ENCODE measurements around the gene CTNNBIP1.
A peak's percentile ranks its signal among the peaks of the same experiment; 100 is the strongest.
"Not testable (repeated sequence)": the region's sequence is repeated elsewhere in the genome, so short reads cannot be mapped to it uniquely, and the experiment has no call there.

The CTNNBIP1 gene, protein sequence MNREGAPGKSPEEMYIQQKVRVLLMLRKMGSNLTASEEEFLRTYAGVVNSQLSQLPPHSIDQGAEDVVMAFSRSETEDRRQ

DNA sequence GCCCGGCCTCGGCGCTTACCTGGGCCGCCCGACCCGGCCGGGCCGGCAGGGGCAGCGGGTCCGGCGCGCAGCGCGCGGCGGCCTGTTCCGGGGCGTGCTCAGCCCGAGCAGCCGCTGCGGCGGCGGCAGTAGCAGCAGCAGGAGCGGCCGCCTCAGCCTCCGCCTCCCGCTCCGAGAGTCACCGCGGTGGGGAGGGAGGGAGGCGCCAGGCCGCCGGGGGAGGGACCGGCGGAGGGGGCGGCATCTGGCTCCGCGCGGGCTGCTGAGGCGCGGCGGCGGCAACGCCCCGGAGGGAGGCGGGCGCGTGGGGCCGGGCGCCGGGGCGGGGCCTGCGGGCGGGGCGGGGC is at the start of gene CTNNBIP1:
Gene CTNNBIP1, minus strand, starts transcription at position 194 of the 347 bp plus-strand sequence. CDS start 38,205 bp downstream, outside the sequence.
- DNase-seq = no peak

DNA sequence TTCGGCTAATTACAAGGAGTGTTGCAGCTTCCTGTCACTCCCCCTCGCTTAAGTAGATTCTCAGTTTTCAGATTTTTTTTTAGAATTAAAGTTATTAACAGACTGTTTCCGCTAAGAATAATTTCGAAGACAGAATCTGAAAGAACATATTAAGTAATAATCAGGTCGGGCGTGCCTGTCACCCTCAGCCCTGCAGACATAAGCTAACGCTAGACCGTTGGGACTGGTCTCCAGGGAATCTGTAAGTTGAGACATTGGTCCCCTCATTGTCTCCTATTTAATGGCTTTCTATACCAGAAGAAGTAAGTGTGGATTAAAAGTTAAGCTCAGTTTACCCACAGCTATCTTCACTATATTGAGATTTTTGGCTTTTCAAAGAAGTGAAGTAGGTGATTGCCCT is 47.7 kb upstream of the CTNNBIP1 start:
- peak; percentile 9 for DNase-seq

DNA sequence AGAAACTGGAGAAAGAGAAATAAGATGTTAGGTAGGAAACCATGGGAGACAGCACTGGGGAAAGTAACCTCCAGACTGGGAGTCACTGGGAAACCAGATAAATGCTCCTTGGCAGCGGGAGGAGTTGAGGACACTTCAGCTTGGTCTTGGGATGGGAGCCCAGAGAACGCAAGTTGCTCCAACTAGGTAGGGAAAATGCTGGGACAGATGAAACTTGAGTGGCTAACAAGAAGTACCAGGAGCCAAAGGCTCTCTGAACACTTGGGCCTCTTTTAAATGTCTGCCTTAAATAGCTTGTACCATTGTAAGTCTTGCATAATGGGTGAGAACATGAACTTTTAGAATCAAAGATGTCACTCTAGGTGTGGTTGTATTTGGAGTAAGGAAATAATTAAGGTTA is 36.2 kb upstream of the CTNNBIP1 start:
- no peak for DNase-seq

- peak; percentile 91 for DNase-seq
Observed at GRCh38 chr1:9942939-9943788, 33.1 kb upstream of the CTNNBIP1 start, which contains the start of the genes LZIC and NMNAT1. LZIC (minus strand) TSS chr1:9943391; CDS start chr1:9936619, 6,772 bp downstream. NMNAT1 (plus strand) TSS chr1:9943475; CDS start chr1:9972074, 28,599 bp downstream.

DNA sequence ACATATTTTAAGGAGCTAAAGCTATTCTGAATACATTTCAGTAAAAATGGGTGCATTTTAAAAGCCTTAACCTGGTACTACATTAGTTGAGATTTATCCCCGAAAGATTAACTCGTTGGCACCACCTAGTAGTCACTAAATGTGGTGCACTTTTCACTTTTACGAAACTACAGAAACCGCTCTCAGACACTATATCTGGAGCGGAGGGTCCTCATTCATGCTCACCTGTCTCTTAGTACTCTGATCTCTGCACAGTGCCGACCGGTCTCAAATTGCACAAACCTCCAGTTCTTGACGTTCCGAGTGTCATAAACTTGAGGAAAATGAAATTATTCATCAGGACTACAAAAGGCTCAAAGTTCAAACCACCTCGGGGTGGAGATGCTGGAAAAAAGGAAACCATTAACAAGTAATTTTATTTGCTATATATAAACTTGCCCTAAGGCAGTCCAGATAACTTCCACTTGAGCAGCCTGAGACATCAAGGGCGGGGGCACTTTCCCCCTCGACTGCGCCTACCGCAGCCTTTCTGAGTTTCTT is 32.4 kb upstream of the CTNNBIP1 start:
- DNase-seq = peak; percentile 54

DNA sequence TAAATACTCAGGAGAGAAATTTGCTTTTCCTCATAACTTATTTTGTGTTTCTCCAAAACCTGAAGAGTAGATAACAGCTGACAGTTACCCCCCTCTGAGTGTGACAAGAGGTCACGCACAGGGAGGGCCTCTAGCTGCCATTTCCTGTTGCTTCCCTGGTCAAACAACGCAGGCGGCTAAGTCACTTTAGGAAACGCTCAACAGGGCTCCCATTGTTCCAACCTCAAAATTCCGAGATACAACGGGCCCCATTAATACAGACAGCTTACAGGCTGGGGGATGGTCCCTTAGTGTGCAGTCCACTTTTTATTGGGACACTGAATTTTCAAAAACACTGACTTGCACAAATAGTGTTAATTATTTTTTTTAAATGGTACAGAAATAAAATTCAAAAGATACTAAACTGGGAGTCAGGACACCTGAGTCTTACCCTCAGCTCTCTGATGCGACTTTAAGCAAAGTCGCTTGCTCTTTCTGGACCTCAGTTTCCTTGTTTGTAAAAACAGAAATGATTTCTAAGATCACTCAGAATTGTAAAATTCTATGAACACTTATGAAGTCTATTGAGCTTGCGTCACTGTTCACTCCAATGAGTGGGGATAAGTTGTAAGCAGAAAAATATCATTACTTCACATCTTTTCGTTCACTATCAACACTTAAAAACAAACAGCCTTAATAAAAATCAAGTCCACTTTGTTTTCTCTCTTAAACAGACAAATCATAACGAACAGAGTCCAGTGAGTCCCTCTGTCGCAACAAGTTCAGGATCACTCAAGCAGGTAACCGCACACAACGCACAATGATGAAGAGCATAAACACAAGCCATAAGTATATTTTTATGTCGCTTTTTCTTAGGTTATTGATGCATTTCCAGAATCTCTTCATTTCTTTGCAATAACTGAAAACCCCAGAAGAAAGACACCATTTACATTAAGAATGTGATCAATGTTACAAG is 19.6 kb upstream of the CTNNBIP1 start:
- DNase-seq = no peak

DNA sequence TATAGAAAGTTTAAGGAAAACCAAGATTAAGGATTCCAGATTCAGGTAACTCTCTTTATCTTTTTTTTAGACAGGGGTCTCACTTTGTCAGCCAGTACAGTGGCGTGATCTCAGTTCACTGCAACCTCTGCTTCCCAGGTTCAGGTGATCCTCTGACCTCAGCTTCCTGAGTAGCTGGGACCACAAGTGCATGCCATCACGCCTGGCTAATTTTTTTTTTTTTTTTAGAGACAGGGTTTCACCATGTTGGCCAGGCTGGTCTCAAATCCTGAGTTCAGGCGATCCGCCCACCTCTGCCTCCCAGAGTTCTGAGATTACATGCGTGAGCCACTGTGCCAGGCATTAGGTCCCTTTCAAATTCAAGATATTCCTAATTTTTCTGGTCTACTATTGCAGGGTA is 17.2 kb upstream of the CTNNBIP1 start:
- no peak for DNase-seq

- no peak for DNase-seq
Observed at GRCh38 chr1:9922342-9922741, 12.3 kb upstream of the CTNNBIP1 start.

DNA sequence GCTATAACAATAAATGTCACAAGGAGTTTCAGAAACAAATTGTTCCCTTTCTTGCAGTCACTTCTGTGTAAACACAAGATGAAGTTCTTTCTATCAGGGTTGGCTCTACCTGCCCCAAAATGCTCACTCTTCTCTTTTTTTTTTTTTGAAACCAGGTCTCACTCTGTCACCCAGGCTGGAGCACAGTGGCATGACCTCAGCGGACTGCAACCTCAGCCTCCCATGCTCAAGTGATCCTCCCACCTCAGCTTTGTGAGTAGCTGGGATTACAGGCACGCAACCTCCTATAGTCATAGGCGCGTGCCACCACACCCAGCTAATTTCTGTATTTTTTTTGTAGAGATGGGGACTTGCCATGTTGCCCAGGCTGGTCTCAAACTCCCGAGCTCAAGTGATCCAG is 10.5 kb upstream of the CTNNBIP1 start:
- DNase-seq = no peak

- DNase-seq = no peak
Observed at GRCh38 chr1:9917901-9918300, 7.8 kb upstream of the CTNNBIP1 start.

- DNase-seq = not testable (repeated sequence)
Observed at GRCh38 chr1:9917495-9917894, 7.4 kb upstream of the CTNNBIP1 start.

DNA sequence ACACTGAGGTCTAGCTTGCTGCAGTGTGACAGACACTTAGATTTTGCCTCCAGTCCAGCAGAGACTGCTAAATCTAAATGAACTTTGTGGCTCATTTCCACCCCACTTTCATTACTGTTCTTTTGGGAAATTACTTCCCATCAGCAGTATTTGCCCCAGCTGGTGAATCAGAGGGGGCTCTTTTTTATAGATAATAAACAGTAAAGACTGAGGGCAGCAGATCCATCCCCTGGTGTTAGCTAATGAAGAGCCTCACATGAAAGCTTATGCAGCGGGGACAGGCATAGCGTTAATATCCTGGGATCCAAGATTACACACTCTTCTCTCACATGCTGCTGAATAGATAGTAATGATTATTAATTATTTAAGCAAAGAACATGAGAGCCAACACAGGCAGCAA is 6.4 kb upstream of the CTNNBIP1 start:
- no peak for DNase-seq

DNA sequence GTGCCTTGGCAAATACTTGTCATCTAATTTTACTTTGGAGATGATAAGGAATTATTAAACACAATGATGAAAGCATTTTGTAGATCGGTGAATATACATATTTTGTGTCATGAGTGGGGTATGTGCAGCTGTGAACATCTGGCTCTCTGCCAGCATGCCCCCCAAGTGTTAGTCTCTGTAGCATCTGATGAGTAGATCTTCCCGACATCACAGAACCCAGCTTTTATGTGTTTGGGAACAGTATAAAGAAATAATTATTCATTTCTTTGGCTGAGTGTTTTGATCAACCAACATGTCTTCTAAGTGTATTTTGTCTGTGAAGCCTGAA is 4.5 kb upstream of the CTNNBIP1 start:
- no peak for DNase-seq

- no peak for DNase-seq
Observed at GRCh38 chr1:9912264-9912936, 2.3 kb upstream of the CTNNBIP1 start.

DNA sequence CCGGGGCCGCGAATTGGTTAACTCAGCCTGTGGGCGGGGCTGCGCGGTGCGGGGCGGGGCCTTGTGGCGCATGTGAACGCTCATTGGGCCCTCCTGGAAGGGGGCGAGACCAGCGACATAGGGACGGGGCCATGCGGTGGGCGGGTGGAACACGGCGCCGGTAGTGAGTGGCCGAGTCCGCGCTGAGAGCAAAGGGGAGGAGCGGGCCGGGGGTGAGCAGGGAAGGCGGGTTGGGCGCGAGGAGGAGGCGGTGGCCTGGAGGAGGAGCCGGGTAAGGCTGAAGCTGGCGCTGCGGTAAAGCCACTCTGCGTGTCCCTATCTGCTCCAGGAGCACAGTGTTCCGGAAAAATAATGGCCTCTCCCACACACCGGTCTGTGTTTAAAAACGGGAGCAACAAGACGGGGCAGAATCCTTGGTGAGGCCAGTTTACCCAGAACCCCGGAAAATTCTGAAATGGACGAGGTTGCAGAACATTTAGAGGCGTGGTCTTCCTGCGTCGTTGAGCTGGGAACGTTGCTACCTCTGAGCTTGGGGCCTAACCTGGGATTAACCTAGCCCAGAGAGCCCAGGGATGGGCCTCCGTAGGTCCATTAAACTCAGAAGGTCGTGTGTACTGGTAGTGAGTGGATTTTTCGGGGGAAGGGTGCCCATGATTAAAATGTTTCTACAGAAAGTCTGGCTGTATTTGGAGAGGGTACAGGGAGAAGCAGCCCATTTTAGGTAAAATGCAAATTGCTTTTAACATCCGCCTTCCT is 532 bp upstream of the CTNNBIP1 start:
- peak; percentile 98 for DNase-seq

GRCh38 chr1:9909234-9910046 is 629 bp downstream of the CTNNBIP1 start:
- no peak for DNase-seq

- DNase-seq = no peak
Observed at GRCh38 chr1:9908871-9909233, 1.2 kb downstream of the CTNNBIP1 start.

DNA sequence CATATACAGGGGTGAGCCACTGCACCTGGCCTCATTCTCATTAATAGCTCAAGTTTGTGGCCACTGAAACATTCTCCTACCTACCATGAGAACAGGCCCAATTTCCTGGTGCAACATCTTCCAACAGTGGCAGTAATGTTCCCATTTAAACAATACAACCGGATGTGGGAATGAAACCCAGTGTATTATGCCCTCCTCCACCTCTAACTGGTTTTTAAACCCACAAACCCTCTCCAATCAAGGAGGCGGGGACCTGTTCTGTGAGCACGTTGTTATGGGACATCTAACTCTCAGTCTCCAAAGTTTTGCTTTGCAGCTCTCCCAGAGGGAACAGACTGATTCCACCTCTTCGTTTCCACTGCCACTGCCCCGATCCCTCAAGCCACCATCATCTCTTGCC is 2.6 kb downstream of the CTNNBIP1 start:
- no peak for DNase-seq

- DNase-seq = no peak
Observed at GRCh38 chr1:9906466-9906865, 3.6 kb downstream of the CTNNBIP1 start.

DNA sequence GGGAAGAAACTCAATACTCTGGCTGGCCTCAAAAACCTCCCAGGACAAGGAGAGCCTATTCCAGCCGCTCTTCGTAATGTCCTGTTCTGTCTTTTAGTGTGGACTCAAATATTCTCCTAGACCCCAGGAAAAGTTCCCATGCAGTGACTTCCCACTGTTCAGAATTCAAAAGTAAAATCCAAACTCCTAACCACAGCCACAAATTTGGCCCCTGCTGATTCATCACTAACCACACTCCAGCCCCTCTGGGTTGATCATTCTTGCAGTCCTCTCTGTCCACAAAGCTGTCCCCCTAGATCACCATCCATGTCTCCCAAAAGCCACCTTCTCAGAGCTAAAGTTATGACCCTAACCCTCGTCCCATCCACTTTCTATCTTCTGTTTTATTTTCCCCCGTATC is 5.1 kb downstream of the CTNNBIP1 start:
- no peak for DNase-seq

- no peak for DNase-seq
Observed at GRCh38 chr1:9904596-9904995, 5.5 kb downstream of the CTNNBIP1 start.

Data from NCI-H2171 (cell line).